Osteoblast (primary cell): ENCODE data around the gene UBE2H. TPM values are rescaled to one million over a fixed set of nuclear protein-coding genes. Genes with fewer than 3 reads are reported as not detected.
A peak's percentile ranks its signal among the peaks of the same experiment; 100 is the strongest.

ENCODE experiments used
- DNase-seq: peaks from one replicate; pipeline ENCODE4 v3.0.0; 2011; ENCODE audit warnings: low spot score, mixed read lengths; ENCODE audit not compliant: insufficient read length; ENCODE audit errors: missing footprints
- H2AFZ ChIP-seq: 2 replicates; pipeline ENCODE4 v1.6.0; 2011; ENCODE audit warnings: mild to moderate bottlenecking, low read length
- H3K27ac ChIP-seq: 2 replicates; pipeline ENCODE4 v1.5.1; 2011; ENCODE audit warnings: mild to moderate bottlenecking, low read depth, low read length, moderate library complexity
- H3K27me3 ChIP-seq: 2 replicates; pipeline ENCODE4 v1.6.0; 2012; ENCODE audit warnings: mild to moderate bottlenecking, control low read depth, inconsistent platforms, low read length, moderate library complexity; ENCODE audit not compliant: insufficient read depth
- H3K36me3 ChIP-seq: 2 replicates; pipeline ENCODE4 v1.5.1; 2011; ENCODE audit warnings: mild to moderate bottlenecking, low read length, control low read depth, moderate library complexity; ENCODE audit not compliant: insufficient read depth
- H3K4me1 ChIP-seq: 2 replicates; pipeline ENCODE4 v1.5.1; 2011; ENCODE audit warnings: mild to moderate bottlenecking, low read length, control low read depth, moderate library complexity; ENCODE audit not compliant: insufficient read depth
- H3K4me2 ChIP-seq: 2 replicates; pipeline ENCODE4 v1.6.0; 2011; ENCODE audit warnings: mild to moderate bottlenecking, low read length; ENCODE audit not compliant: insufficient read depth
- H3K4me3 ChIP-seq: fragments of 200-600 bp; sonication (generic); 3 replicates; pipeline ENCODE4 v1.5.1; 2012; ENCODE audit warnings: mild to moderate bottlenecking, low read length, inconsistent platforms; ENCODE audit not compliant: insufficient read depth
- H3K79me2 ChIP-seq: 2 replicates; pipeline ENCODE4 v1.6.0; 2012; ENCODE audit warnings: mild to moderate bottlenecking, low read length, control low read depth, inconsistent platforms; ENCODE audit not compliant: insufficient read depth
- H3K9me3 ChIP-seq: 2 replicates; pipeline ENCODE4 v1.5.1; 2011; ENCODE audit warnings: low read depth, low read length, control low read depth
- H4K20me1 ChIP-seq: 2 replicates; pipeline ENCODE4 v1.6.0; 2012; ENCODE audit warnings: mild to moderate bottlenecking, low read length, control low read depth; ENCODE audit not compliant: insufficient read depth
- total RNA-seq: library from RNA; depleted of rRNA; stranded (reverse); fragments of >200 nt; gene quantifications from 2 replicates; pipeline ENCODE4 v1.2.3, GENCODE V29; 2012
- TF ChIP-seq, protein P1 (sequence below): IDR thresholded peaks from 2 replicates; pipeline ENCODE4 v1.5.1; 2011; ENCODE audit warnings: mild to moderate bottlenecking, low read depth, low read length, moderate library complexity; ENCODE audit errors: extremely low read depth

The UBE2H gene
- total RNA-seq, 1 donor: 61.2 TPM

DNA sequence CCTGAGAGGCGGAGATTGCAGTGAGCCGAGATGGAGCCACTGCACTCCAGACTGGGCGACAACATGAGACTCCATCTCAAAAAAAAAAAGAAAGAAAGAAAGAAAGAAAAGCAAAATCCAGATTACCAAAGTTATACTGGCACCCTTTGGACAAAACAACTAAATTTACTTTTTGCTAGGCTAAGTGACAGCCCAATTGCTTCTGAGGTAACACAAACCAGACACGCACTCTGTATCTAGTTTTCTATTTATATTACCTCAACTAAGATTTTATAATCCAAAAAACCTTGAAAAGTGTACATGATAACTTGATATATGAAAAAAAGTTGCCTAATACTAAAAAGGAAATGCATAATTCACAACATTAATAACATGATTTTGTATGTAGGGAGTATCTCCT is 12.9 kb downstream of the UBE2H start:
- Histone ChIP-seq H3K9me3 (no peaks in the 10 kb centered on the region), H3K27me3 (no peaks in the 10 kb centered on the region), H3K36me3 (peaks cover 7% of the 10 kb centered on the region), H2AFZ (no peak overlapping the region), H3K4me2 (no peak overlapping the region), H3K4me1 (no peaks in the 10 kb centered on the region), H4K20me1 (peaks cover 52% of the 10 kb centered on the region), H3K27ac (no peak overlapping the region), H3K4me3 (no peak overlapping the region), H3K79me2 (peaks cover 91% of the 10 kb centered on the region)
- TF ChIP-seq, protein P1, sequence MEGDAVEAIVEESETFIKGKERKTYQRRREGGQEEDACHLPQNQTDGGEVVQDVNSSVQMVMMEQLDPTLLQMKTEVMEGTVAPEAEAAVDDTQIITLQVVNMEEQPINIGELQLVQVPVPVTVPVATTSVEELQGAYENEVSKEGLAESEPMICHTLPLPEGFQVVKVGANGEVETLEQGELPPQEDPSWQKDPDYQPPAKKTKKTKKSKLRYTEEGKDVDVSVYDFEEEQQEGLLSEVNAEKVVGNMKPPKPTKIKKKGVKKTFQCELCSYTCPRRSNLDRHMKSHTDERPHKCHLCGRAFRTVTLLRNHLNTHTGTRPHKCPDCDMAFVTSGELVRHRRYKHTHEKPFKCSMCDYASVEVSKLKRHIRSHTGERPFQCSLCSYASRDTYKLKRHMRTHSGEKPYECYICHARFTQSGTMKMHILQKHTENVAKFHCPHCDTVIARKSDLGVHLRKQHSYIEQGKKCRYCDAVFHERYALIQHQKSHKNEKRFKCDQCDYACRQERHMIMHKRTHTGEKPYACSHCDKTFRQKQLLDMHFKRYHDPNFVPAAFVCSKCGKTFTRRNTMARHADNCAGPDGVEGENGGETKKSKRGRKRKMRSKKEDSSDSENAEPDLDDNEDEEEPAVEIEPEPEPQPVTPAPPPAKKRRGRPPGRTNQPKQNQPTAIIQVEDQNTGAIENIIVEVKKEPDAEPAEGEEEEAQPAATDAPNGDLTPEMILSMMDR: no peak
- no peak for DNase-seq

DNA sequence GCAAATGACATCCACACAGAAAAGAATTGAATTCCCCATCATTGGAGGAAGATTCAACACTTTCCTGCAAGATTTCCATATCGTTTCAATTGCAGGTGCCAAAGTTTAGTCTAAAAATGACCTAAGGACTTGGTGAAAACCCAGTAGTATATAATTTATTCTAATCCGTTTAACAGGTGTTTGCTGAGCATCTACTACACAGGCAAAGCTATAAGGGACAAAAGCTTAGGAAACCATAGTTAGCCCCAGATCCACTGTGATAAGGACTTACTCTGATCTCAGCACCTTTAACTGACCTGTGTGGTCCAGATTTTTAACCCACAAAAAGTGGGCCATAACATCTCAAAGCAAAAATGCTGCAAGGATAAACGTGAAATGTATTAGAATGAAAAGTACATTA is 19.1 kb downstream of the UBE2H start:
- Histone ChIP-seq H3K27ac (no peak overlapping the region), H3K4me1 (no peaks in the 10 kb centered on the region), H3K27me3 (no peaks in the 10 kb centered on the region), H3K36me3 (peaks cover 16% of the 10 kb centered on the region), H3K4me3 (no peak overlapping the region), H4K20me1 (peaks cover 24% of the 10 kb centered on the region), H3K79me2 (peaks cover 67% of the 10 kb centered on the region), H2AFZ (no peak overlapping the region), H3K4me2 (no peak overlapping the region), H3K9me3 (no peaks in the 10 kb centered on the region)
- TF ChIP-seq, protein P1: no peak
- peak; percentile 27 for DNase-seq

DNA sequence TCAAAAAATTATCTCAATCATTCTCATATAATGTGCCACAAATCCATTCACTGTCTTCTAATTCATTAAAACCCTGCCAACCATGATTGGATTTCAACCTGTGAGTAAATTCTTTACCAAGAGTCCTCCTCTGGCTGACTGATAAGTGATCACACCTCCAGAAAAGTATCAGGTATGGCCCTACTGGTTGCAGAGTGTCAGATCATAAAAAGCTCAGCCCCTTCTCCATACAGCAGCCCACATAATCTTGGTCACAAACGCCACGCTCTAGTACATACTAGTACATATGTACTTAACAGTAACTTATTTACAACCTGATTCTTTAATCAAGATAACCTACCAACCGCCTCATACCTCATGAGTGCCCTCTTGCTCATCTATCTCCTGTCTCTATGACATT is 26.1 kb downstream of the UBE2H start:
- TF ChIP-seq, protein P1: no peak
- H2AFZ ChIP-seq: no peak overlapping the region
- H3K36me3 ChIP-seq: peaks cover 18% of the 10 kb centered on the region
- H3K79me2 ChIP-seq: peaks cover 69% of the 10 kb centered on the region
- H3K27me3 ChIP-seq: no peaks in the 10 kb centered on the region
- DNase-seq: no peak
- no peaks in the 10 kb centered on the region for H3K9me3 ChIP-seq
- peaks cover 45% of the 10 kb centered on the region for H4K20me1 ChIP-seq
- peaks cover 26% of the 10 kb centered on the region for H3K4me1 ChIP-seq
- no peak overlapping the region for H3K4me2 ChIP-seq
- H3K4me3 ChIP-seq: no peak overlapping the region
- no peak overlapping the region for H3K27ac ChIP-seq

DNA sequence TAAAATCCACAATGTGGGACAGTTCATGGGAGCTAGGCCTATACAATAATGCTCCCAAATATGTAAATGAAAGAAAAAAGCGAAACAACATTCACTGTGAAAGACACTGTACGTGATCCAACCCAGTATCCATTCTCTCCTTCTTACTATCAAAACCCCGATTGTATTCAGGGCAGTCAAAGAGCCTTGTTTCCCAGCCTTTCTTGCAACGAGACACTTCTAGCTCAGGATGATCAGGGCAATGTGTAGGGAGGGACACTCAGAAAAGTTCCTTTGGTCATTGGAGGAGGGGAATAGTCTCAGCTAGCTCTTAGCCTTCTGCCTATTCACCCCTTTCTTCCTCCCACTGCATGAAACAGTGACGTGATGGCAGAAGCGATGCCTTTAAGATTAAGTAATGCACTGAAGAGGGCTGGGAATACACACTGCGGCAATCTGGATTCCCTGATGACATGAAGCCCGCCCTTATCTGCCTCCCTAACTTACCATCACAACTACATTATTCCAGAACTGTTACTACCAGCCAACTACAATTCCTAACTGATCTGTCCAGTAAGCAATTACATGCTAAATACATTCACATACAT is 27.3 kb downstream of the UBE2H start:
- Histone ChIP-seq H4K20me1 (peaks cover 52% of the 10 kb centered on the region), H3K4me2 (peak overlapping the region; percentile 27), H3K9me3 (no peaks in the 10 kb centered on the region), H3K4me1 (peaks cover 26% of the 10 kb centered on the region), H3K79me2 (peaks cover 76% of the 10 kb centered on the region), H3K36me3 (peaks cover 18% of the 10 kb centered on the region), H2AFZ (no peak overlapping the region), H3K27me3 (no peaks in the 10 kb centered on the region), H3K4me3 (no peak overlapping the region), H3K27ac (peak overlapping the region; percentile 90)
- no peak for DNase-seq
- TF ChIP-seq, protein P1: no peak
